C4-2B (cell line): Measurements from ENCODE around the gene SRRM4.
"Not testable (repeated sequence)": the region's sequence is repeated elsewhere in the genome, so short reads cannot be mapped to it uniquely, and the experiment has no call there.

Experiments used
- H3K27ac ChIP-seq: fragments of 450-650 bp; 2 replicates; pipeline ENCODE4 v1.5.1; 2017
- ZFX ChIP-seq: fragments of 450-650 bp; IDR thresholded peaks from 2 replicates; pipeline ENCODE4 v1.6.1; 2017
- TF ChIP-seq, protein P1 (sequence below): fragments of 450-650 bp; conservative IDR thresholded peaks from 2 replicates; pipeline ENCODE4 v1.5.1; 2017; ENCODE audit warnings: mild to moderate bottlenecking

The SRRM4 gene

DNA sequence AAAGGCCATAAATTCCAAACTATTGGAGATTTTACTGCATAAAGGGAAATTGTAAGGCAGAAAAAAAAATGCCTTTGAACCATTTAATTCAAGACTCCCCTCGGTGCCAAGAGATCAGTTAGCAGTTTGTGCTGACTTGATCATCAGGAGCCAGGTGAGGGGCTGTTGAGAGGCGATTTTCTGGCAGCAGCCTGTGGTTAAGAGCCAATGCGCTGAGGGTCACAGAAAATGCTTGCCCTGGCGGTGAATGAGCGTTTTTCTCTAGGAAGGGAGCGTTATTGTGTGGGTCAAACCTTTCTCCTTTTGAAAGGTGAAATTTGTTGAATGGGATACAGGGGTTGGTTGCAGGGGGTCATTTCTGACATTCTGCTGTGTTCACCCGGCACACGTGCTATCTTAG, 4.7 kb downstream of the SRRM4 start:
- no peak overlapping the region for H3K27ac ChIP-seq
- TF ChIP-seq, protein P1, sequence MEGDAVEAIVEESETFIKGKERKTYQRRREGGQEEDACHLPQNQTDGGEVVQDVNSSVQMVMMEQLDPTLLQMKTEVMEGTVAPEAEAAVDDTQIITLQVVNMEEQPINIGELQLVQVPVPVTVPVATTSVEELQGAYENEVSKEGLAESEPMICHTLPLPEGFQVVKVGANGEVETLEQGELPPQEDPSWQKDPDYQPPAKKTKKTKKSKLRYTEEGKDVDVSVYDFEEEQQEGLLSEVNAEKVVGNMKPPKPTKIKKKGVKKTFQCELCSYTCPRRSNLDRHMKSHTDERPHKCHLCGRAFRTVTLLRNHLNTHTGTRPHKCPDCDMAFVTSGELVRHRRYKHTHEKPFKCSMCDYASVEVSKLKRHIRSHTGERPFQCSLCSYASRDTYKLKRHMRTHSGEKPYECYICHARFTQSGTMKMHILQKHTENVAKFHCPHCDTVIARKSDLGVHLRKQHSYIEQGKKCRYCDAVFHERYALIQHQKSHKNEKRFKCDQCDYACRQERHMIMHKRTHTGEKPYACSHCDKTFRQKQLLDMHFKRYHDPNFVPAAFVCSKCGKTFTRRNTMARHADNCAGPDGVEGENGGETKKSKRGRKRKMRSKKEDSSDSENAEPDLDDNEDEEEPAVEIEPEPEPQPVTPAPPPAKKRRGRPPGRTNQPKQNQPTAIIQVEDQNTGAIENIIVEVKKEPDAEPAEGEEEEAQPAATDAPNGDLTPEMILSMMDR: no peak
- no peak for TF ChIP-seq ZFX

DNA sequence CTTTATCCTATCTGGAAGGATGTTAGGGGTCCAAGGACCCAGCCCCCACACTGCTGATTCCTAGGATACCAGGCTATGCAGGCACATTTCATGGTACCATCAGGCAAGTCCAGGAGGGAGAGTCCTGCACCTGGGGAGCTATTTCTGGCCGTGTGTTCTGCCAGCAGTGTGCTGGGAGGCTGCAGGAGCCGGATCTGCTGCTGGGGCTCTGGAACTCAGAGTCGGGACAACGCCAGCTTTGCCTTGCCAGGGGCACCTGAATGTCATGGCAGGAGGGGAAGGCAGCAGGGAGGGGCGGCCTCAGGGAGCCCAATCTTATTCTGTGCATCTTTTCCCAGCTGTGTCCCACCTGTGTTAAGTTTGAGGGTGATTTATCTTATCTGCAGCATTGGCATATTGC, 17.8 kb downstream of the SRRM4 start:
- no peak overlapping the region for H3K27ac ChIP-seq
- TF ChIP-seq, protein P1: no peak
- TF ChIP-seq ZFX: no peak

GRCh38 chr12:119005085-119005484, 23.7 kb downstream of the SRRM4 start:
- no peak for TF ChIP-seq ZFX
- TF ChIP-seq, protein P1: no peak
- H3K27ac ChIP-seq: no peak overlapping the region

DNA sequence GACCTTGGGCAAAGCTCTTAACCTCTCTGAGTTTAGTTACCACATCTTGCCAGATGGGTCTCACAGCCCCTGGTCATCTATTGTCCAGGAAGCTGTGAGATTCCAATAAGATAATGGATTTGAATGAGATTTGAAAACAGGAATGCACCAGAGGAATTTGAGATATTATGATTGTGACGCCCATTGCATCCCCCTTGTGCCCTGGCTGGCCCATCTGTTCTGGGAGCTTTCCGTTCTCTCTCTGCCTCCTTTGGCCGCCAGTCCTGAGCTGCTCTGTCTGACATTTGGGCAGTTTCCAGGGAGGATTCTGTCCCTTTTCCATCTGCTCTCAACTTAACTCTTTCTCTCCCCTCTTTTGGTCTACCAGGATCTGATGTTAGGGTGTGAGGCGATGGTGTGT, 24.6 kb downstream of the SRRM4 start:
- H3K27ac ChIP-seq: no peak overlapping the region
- no peak for TF ChIP-seq ZFX
- TF ChIP-seq, protein P1: no peak

DNA sequence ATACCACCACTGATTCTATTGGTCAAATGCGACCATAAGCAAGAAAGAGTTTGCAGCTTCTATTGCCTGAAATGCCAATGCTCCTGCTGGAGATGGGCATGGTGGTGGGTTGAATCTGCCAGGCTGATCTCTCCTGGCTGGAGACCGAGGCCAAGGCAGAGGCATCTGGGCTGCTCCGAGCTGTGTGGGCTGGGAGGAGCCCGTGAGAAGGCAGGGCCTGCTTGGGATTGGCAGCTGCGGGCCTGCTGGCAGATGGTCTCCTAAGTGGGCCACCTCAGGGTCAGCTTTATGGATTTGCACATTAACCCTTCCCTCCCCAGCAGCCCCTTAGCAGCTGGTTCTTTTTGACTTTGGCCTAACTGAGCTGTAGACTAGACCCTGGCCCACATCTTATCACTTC, 25.4 kb downstream of the SRRM4 start:
- H3K27ac ChIP-seq: no peak overlapping the region
- TF ChIP-seq, protein P1: no peak
- no peak for TF ChIP-seq ZFX

DNA sequence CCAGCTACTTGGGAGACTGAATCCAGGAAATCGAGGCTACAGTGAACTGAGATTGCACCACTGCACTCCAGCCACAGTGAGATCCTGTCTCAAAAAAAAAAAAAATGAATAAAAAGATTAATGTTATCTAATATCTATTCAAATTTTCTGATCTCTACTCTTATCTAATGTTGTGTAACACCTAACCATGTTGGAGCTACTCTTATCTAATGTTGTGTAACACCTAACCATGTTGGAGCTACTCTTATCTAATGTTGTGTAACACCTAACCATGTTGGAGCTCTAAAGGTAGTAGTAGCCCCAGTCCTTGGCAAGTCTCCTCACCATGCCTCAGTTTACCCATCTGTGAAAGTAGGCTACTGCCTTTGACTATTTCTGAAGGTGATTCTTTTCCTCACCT, 26.9 kb downstream of the SRRM4 start:
- H3K27ac ChIP-seq: not testable (repeated sequence)

DNA sequence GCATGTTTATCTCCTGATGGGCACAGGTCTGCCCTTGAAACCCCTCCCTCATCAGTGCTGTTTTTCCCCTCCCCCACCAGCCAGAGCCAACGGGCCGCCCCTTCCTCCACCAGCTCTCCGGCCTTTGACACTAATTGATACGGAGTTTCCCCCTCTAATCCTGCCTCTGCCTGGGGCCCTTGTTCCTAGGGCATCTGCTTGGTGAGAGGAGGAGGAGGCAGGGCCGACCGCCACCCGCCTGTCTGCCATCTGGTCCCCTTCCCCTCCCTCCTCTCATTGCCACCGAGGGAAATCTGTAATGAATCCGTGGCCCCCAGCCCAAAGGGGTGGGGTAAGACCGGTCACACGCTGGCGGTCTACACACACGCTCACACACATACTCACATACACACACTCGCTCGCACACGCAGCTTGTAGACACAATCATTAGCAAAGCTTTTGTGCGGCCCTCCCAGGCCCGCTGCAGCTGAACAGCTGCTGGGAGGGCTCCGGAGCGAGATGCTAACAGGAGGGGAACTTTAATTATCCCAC, 27.4 kb downstream of the SRRM4 start:
- no peak for TF ChIP-seq ZFX
- TF ChIP-seq, protein P1: no peak
- no peak overlapping the region for H3K27ac ChIP-seq

DNA sequence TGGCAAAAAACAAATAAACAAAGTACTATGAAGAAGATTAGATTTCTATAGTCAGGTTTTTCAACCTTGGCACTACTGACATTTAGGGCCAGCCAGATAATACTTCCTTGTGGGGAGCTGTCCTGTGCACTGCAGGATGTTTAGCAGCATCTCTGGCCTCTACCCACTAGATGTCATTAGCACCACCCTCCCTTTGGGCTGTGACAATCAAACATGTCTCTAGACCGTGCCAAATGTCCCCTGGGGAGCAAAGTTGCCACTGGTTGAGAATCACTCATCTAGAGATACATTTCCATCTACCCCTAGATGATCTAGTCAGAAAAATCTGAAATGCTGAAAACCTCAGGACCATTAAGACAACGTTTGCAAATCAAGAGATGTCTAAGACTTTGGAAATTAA, 29.9 kb downstream of the SRRM4 start:
- H3K27ac ChIP-seq: no peak overlapping the region
- TF ChIP-seq ZFX: no peak
- TF ChIP-seq, protein P1: no peak
